HK-2 (cell line): ENCODE results near the gene ADCY1.
A peak's percentile ranks its signal among the peaks of the same experiment; 100 is the strongest.

ENCODE experiments used
- DNase-seq: peaks from one replicate; pipeline ENCODE4 v3.0.0-alpha.2; 2018; ENCODE audit not compliant: unreplicated experiment

Gene ADCY1

GRCh38 chr7:45652630-45653029 lies 78.5 kb downstream of the ADCY1 start:
- DNase-seq, result no peak

- no peak for DNase-seq
These were observed 79.2 kb downstream of the ADCY1 start for GRCh38 chr7:45653209-45653907.

GRCh38 chr7:45654341-45654740 lies 80.2 kb downstream of the ADCY1 start:
- DNase-seq, result no peak

- no peak for DNase-seq
These were observed 81.4 kb downstream of the ADCY1 start for GRCh38 chr7:45655539-45655938.

GRCh38 chr7:45656431-45656830 lies 82.3 kb downstream of the ADCY1 start:
- no peak for DNase-seq

- no peak for DNase-seq
These were observed 83.1 kb downstream of the ADCY1 start for GRCh38 chr7:45657136-45657889.

GRCh38 chr7:45657890-45658715 lies 83.9 kb downstream of the ADCY1 start:
- DNase-seq, result no peak

- no peak for DNase-seq
These were observed 84.7 kb downstream of the ADCY1 start for GRCh38 chr7:45658716-45659495.

GRCh38 chr7:45659496-45660139 lies 85.5 kb downstream of the ADCY1 start:
- no peak for DNase-seq

GRCh38 chr7:45660201-45660900 lies 86.2 kb downstream of the ADCY1 start:
- DNase-seq, result no peak

- no peak for DNase-seq
These were observed 86.7 kb downstream of the ADCY1 start for GRCh38 chr7:45660901-45661211.

GRCh38 chr7:45661302-45661995 lies 87.3 kb downstream of the ADCY1 start:
- no peak for DNase-seq

GRCh38 chr7:45662018-45662417 lies 87.8 kb downstream of the ADCY1 start:
- DNase-seq, result no peak

- DNase-seq, result no peak
These were observed 88.5 kb downstream of the ADCY1 start for GRCh38 chr7:45662540-45663166.

GRCh38 chr7:45663167-45663921 lies 89.2 kb downstream of the ADCY1 start:
- DNase-seq, result peak; percentile 57

- no peak for DNase-seq
These were observed 89.9 kb downstream of the ADCY1 start for GRCh38 chr7:45663965-45664633.

- DNase-seq, result no peak
These were observed 91.0 kb downstream of the ADCY1 start for GRCh38 chr7:45665172-45665571.

GRCh38 chr7:45670227-45670626 lies 96.1 kb downstream of the ADCY1 start:
- DNase-seq, result no peak
